ENCODE measurements around the gene ZPBP2. TPM values are rescaled to one million over a fixed set of nuclear protein-coding genes. Genes with fewer than 3 reads are reported as not detected.

Gene ZPBP2
- polyA plus RNA-seq, 1 donor (not counting 4 experiments of a cell fraction or from before 2014, with no cell fraction given) = not detected

- no peak overlapping the region for H3K4me3 ChIP-seq (ENCODE audit: control insufficient read depth in 2 of 3, extremely low read depth in 1 of 3, insufficient read depth in 2 of 3, low read depth in 1 of 3, low read length in 3 of 3)
- FAIRE-seq (no peak), DNase-seq (ENCODE audit: low read depth, low spot score) (no peak)
- no peak overlapping the region for H2AFZ ChIP-seq (ENCODE audit: control insufficient read depth, low read length)
- H3K79me2 ChIP-seq (ENCODE audit: control insufficient read depth, insufficient read depth, low read length) = no peaks in the 10 kb centered on the region
- H3K9ac ChIP-seq (ENCODE audit: control insufficient read depth, extremely low read depth, insufficient read depth, low read length) = no peak overlapping the region
- H4K20me1 ChIP-seq (ENCODE audit: control insufficient read depth, extremely low read depth, insufficient read depth, low read length) = no peaks in the 10 kb centered on the region
- dilution Hi-C loops (cut with MboI; ENCODE audit: extremely low pct_ligation_motif_present, low sequenced_read_pairs) = no loop called here
- no peak overlapping the region for H3K27ac ChIP-seq (ENCODE audit: control insufficient read depth, insufficient read depth, low read length)
- no peaks in the 10 kb centered on the region for H3K36me3 ChIP-seq (ENCODE audit: control insufficient read depth in 2 of 2, extremely low read depth in 1 of 2, insufficient read depth in 2 of 2, low read length in 2 of 2)
- H3K9me1 ChIP-seq (ENCODE audit: control insufficient read depth, extremely low read depth, insufficient read depth, low read length) = no peaks in the 10 kb centered on the region
- no peak overlapping the region for H3K4me2 ChIP-seq (ENCODE audit: control insufficient read depth, extremely low read depth, insufficient read depth, low read depth, low read length)
- TF ChIP-seq EZH2 (IDR thresholded peaks at IDR 0.05; ENCODE audit: low read length) = no peak
- TF ChIP-seq, protein P1, sequence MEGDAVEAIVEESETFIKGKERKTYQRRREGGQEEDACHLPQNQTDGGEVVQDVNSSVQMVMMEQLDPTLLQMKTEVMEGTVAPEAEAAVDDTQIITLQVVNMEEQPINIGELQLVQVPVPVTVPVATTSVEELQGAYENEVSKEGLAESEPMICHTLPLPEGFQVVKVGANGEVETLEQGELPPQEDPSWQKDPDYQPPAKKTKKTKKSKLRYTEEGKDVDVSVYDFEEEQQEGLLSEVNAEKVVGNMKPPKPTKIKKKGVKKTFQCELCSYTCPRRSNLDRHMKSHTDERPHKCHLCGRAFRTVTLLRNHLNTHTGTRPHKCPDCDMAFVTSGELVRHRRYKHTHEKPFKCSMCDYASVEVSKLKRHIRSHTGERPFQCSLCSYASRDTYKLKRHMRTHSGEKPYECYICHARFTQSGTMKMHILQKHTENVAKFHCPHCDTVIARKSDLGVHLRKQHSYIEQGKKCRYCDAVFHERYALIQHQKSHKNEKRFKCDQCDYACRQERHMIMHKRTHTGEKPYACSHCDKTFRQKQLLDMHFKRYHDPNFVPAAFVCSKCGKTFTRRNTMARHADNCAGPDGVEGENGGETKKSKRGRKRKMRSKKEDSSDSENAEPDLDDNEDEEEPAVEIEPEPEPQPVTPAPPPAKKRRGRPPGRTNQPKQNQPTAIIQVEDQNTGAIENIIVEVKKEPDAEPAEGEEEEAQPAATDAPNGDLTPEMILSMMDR (optimal IDR thresholded peaks at IDR 0.05 in 1 of 3, IDR thresholded peaks at IDR 0.05 in 1 of 3, conservative IDR thresholded peaks at IDR 0.05 in 1 of 3; ENCODE audit: extremely low read depth in 1 of 3, insufficient read depth in 2 of 3, low read length in 3 of 3) = no peak
- no peaks in the 10 kb centered on the region for H3K4me1 ChIP-seq (ENCODE audit: control insufficient read depth, extremely low read depth, insufficient read depth, low read length)
- H3K27me3 ChIP-seq (ENCODE audit: control insufficient read depth, extremely low read depth, insufficient read depth, low read length) = peaks cover 6% of the 10 kb centered on the region
- no peaks in the 10 kb centered on the region for H3K9me3 ChIP-seq (ENCODE audit: control insufficient read depth, low read depth, low read length)
Measured at GRCh38 chr17:39889200-39889599, 21.2 kb downstream of the ZPBP2 start.

GRCh38 chr17:39894681-39895376, 26.8 kb downstream of the ZPBP2 start:
- H3K4me3 ChIP-seq (ENCODE audit: control insufficient read depth in 2 of 3, extremely low read depth in 1 of 3, insufficient read depth in 2 of 3, low read depth in 1 of 3, low read length in 3 of 3) = no peak overlapping the region
- no peaks in the 10 kb centered on the region for H4K20me1 ChIP-seq (ENCODE audit: control insufficient read depth, extremely low read depth, insufficient read depth, low read length)
- H3K79me2 ChIP-seq (ENCODE audit: control insufficient read depth, insufficient read depth, low read length) = no peaks in the 10 kb centered on the region
- H3K27ac ChIP-seq (ENCODE audit: control insufficient read depth, insufficient read depth, low read length) = no peak overlapping the region
- no peak overlapping the region for H3K4me2 ChIP-seq (ENCODE audit: control insufficient read depth, extremely low read depth, insufficient read depth, low read depth, low read length)
- no peaks in the 10 kb centered on the region for H3K27me3 ChIP-seq (ENCODE audit: control insufficient read depth, extremely low read depth, insufficient read depth, low read length)
- dilution Hi-C loops (cut with MboI; ENCODE audit: extremely low pct_ligation_motif_present, low sequenced_read_pairs) = no loop called here
- DNase-seq (ENCODE audit: low read depth, low spot score) = no peak
- H3K36me3 ChIP-seq (ENCODE audit: control insufficient read depth in 2 of 2, extremely low read depth in 1 of 2, insufficient read depth in 2 of 2, low read length in 2 of 2) = no peaks in the 10 kb centered on the region
- no peak for FAIRE-seq
- TF ChIP-seq, protein P1 (optimal IDR thresholded peaks at IDR 0.05 in 1 of 3, IDR thresholded peaks at IDR 0.05 in 1 of 3, conservative IDR thresholded peaks at IDR 0.05 in 1 of 3; ENCODE audit: extremely low read depth in 1 of 3, insufficient read depth in 2 of 3, low read length in 3 of 3) = no peak
- no peak for TF ChIP-seq EZH2 (IDR thresholded peaks at IDR 0.05; ENCODE audit: low read length)
- no peaks in the 10 kb centered on the region for H3K9me1 ChIP-seq (ENCODE audit: control insufficient read depth, extremely low read depth, insufficient read depth, low read length)
- no peak overlapping the region for H3K9ac ChIP-seq (ENCODE audit: control insufficient read depth, extremely low read depth, insufficient read depth, low read length)
- no peak overlapping the region for H2AFZ ChIP-seq (ENCODE audit: control insufficient read depth, low read length)
- H3K4me1 ChIP-seq (ENCODE audit: control insufficient read depth, extremely low read depth, insufficient read depth, low read length) = no peaks in the 10 kb centered on the region
- H3K9me3 ChIP-seq (ENCODE audit: control insufficient read depth, low read depth, low read length) = no peaks in the 10 kb centered on the region

Measured in keratinocyte (primary cell).